PC-9 (cell line): ENCODE results near the gene BCAS3. TPM values are rescaled to one million over a fixed set of nuclear protein-coding genes. Genes with fewer than 3 reads are reported as not detected.

Experiments used
- BruUV-seq: library from RNA; stranded (reverse); fragments of 400-500 nt; replicated peaks from 2 replicates; lab custom pipeline; 2021; lab: Mats Ljungman, UMichigan
- CTCF ChIA-PET: fragments of 300-600 bp; sonication (Branson Sonifier 250); formaldehyde crosslinking; loops from one replicate; lab custom pipeline; 2022; ENCODE audit warnings: antibody characterized with exemption; lab: Charles Lee
- POLR2A ChIA-PET: fragments of 300-600 bp; sonication (Branson Sonifier 250); formaldehyde crosslinking; loops from one replicate; lab custom pipeline; 2022; ENCODE audit warnings: antibody characterized with exemption; ENCODE audit not compliant: unreplicated experiment; lab: Charles Lee
- DNase-seq, 2 experiments: peaks; one replicate each; pipeline versions ENCODE4 v3.0.0 to v3.0.0-alpha.2; 2015 to 2022; ENCODE audit warnings: mixed read lengths in 1 of 2
- H2AFZ ChIP-seq: fragments of 200-600 bp; sonication (generic); 2 replicates; pipeline ENCODE4 v1.8.1; 2017; ENCODE audit warnings: antibody characterized with exemption
- H3F3A ChIP-seq: fragments of 200-600 bp; sonication (generic); 2 replicates; pipeline ENCODE4 v1.8.1; 2017; ENCODE audit warnings: antibody characterized with exemption, mild to moderate bottlenecking, low read depth; ENCODE audit not compliant: insufficient read depth
- H3K27ac ChIP-seq: fragments of 200-600 bp; sonication (generic); 2 replicates; pipeline ENCODE4 v1.6.1; 2016; ENCODE audit warnings: mixed run types
- H3K27me3 ChIP-seq: fragments of 200-600 bp; sonication (generic); 2 replicates; pipeline ENCODE4 v1.6.1; 2016; ENCODE audit warnings: low read depth, mixed run types; ENCODE audit not compliant: insufficient read depth
- H3K36me3 ChIP-seq: fragments of 200-600 bp; sonication (generic); 2 replicates; pipeline ENCODE4 v1.6.1; 2016; ENCODE audit warnings: low read depth, mixed run types
- H3K4me1 ChIP-seq: fragments of 200-600 bp; sonication (generic); replicated peaks from 2 replicates; pipeline ENCODE4 v1.6.1; 2016; ENCODE audit warnings: mixed run types; ENCODE audit not compliant: insufficient read depth
- H3K4me2 ChIP-seq: fragments of 200-600 bp; sonication (generic); 2 replicates; pipeline ENCODE4 v1.6.1; 2017; ENCODE audit warnings: mixed run types
- H3K4me3 ChIP-seq: fragments of 200-600 bp; sonication (generic); 2 replicates; pipeline ENCODE4 v1.6.1; 2016; ENCODE audit warnings: mixed run types
- H3K79me2 ChIP-seq: fragments of 200-600 bp; sonication (generic); 2 replicates; pipeline ENCODE4 v1.6.1; 2017; ENCODE audit warnings: low read depth, mixed run types
- H3K9me2 ChIP-seq: fragments of 200-600 bp; sonication (generic); 2 replicates; pipeline ENCODE4 v1.8.1; 2017; ENCODE audit warnings: mild to moderate bottlenecking; ENCODE audit not compliant: insufficient read depth
- H3K9me3 ChIP-seq: fragments of 200-600 bp; sonication (generic); 2 replicates; pipeline ENCODE4 v1.8.1; 2016; ENCODE audit warnings: low read depth; ENCODE audit not compliant: insufficient read depth
- H4K20me1 ChIP-seq: fragments of 200-600 bp; sonication (generic); 2 replicates; pipeline ENCODE4 v1.8.1; 2017; ENCODE audit not compliant: insufficient read depth
- EZH2 ChIP-seq: fragments of 200-600 bp; sonication (generic); IDR thresholded peaks from 2 replicates; pipeline ENCODE4 v1.8.0; 2017; ENCODE audit warnings: antibody characterized with exemption, low read depth
- intact Hi-C: fragments of 100-400 bp; cut with micrococcal nuclease; formaldehyde crosslinking; loops from one replicate; pipeline ENCODE4 v1.10.0; 2022; ENCODE audit not compliant: unreplicated experiment
- total RNA-seq: library from RNA; stranded (reverse); gene quantifications from 2 replicates; pipeline ENCODE4 v1.2.3, GENCODE V29; 2021
- TF ChIP-seq, protein P1 (sequence below): fragments of 200-600 bp; sonication (generic); conservative IDR thresholded peaks from 2 replicates; pipeline ENCODE4 v1.6.1; 2017; ENCODE audit warnings: mixed run types, antibody characterized with exemption, mild to moderate bottlenecking, moderate library complexity

Gene BCAS3
- total RNA-seq, 1 experiment from 2014 or later = 26.0 TPM

DNA sequence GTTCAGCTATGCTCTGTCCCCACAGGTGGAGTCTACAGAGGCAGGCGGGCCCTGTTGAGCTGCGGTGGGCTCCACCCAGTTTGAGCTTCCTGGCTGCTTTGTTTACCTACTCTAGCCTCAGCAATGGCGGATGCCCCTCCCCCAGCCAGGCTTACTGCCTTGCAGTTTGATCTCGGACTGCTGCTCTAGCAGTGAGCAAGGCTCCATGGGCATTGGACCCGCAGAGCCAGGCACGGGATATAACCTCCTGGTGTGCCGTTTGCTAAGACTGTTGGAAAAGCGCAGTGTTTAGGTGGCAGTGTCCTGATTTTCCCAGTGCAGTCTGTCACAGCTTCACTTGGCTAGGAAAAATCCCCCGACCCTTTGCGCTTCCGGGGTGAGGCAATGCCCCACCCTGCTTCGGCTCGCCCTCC lies 89.1 kb downstream of the BCAS3 start:
- Histone ChIP-seq H3K4me3 (no peak overlapping the region), H3K79me2 (no peaks in the 10 kb centered on the region), H3K27me3 (no peaks in the 10 kb centered on the region), H2AFZ (no peak overlapping the region), H3K4me2 (no peak overlapping the region), H3F3A (no peaks in the 10 kb centered on the region), H3K36me3 (no peaks in the 10 kb centered on the region), H3K27ac (no peak overlapping the region), H3K9me2 (no peaks in the 10 kb centered on the region), H4K20me1 (no peaks in the 10 kb centered on the region), H3K9me3 (no peaks in the 10 kb centered on the region; the same call in 1 of the 2 replicates), H3K4me1 (no peaks in the 10 kb centered on the region)
- CTCF ChIA-PET = no interaction called here
- TF ChIP-seq, protein P1, sequence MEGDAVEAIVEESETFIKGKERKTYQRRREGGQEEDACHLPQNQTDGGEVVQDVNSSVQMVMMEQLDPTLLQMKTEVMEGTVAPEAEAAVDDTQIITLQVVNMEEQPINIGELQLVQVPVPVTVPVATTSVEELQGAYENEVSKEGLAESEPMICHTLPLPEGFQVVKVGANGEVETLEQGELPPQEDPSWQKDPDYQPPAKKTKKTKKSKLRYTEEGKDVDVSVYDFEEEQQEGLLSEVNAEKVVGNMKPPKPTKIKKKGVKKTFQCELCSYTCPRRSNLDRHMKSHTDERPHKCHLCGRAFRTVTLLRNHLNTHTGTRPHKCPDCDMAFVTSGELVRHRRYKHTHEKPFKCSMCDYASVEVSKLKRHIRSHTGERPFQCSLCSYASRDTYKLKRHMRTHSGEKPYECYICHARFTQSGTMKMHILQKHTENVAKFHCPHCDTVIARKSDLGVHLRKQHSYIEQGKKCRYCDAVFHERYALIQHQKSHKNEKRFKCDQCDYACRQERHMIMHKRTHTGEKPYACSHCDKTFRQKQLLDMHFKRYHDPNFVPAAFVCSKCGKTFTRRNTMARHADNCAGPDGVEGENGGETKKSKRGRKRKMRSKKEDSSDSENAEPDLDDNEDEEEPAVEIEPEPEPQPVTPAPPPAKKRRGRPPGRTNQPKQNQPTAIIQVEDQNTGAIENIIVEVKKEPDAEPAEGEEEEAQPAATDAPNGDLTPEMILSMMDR = no peak
- no peak for TF ChIP-seq EZH2
- intact Hi-C loops = no loop called here
- POLR2A ChIA-PET = no interaction called here
- BruUV-seq = no TSS peak
- no peak for DNase-seq

DNA sequence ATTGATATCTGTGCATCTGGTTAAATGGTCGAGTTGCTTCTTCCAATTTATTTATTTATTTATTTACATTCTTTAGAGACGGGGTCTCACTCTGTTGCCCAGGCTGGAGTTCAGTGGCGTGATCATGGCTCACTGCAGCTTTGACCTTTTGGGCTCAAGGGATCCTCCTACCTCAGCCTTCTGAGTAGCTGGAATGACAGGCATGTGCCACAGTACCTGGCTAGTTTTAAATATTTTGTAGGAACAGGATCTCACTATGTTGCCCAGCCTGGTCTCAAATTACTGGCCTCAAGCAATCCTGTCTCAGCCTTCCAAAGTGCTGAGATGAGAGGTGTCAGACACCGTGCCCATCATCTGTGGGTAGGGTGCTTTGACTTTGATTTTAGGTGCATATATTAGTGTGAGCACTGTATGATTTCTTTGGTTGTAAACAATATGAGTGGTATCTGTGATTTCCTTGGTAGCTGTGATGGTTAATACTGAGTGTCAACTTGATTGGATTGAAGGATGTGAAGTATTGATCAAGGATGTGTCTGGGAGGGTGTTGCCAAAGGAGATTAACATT lies 90.2 kb downstream of the BCAS3 start:
- CTCF ChIA-PET = no interaction called here

DNA sequence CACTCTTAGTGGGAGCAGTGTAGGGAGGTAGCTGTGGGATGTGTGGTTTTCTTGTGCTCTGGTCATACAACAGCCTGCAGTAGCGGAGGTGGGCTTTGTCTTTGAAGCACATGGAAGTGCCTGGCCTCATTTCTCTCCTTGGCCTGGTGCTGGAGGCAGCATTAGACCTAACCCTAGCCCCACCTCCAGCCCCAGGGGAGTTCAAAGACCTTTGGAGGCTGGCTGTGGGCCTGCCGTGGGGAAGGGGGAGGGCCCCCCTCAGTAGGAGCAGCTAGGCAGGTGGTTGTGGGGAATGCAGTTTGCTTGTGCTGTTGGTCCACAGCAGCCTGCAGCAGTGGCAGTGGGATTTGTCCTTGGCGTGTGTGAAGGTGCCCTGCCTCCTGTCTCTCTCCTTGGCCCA lies 91.7 kb downstream of the BCAS3 start:
- ChIA-PET POLR2A (no interaction called here), CTCF (no interaction called here)
- intact Hi-C loops = no loop called here
- no peaks in the 10 kb centered on the region for H3K9me2 ChIP-seq
- BruUV-seq = no TSS peak
- no peaks in the 10 kb centered on the region for H3K79me2 ChIP-seq
- H3K9me3 ChIP-seq = no peaks in the 10 kb centered on the region
- no peak overlapping the region for H3K4me2 ChIP-seq
- H3F3A ChIP-seq = no peaks in the 10 kb centered on the region
- no peaks in the 10 kb centered on the region for H4K20me1 ChIP-seq
- no peak overlapping the region for H2AFZ ChIP-seq
- H3K36me3 ChIP-seq = no peaks in the 10 kb centered on the region
- H3K4me3 ChIP-seq = no peak overlapping the region
- no peak overlapping the region for H3K27ac ChIP-seq
- no peaks in the 10 kb centered on the region for H3K4me1 ChIP-seq
- no peak for DNase-seq
- TF ChIP-seq, protein P1 = no peak
- no peaks in the 10 kb centered on the region for H3K27me3 ChIP-seq

More for the DNA sequence above, 90.2 kb downstream of the BCAS3 start:
- POLR2A ChIA-PET = no interaction called here
- no peak overlapping the region for H3K4me3 ChIP-seq
- H3K27me3 ChIP-seq = no peaks in the 10 kb centered on the region
- TF ChIP-seq, protein P1 = no peak
- TF ChIP-seq EZH2 = no peak
- BruUV-seq = no TSS peak
- H2AFZ ChIP-seq = no peak overlapping the region
- H3K4me2 ChIP-seq = no peak overlapping the region
- H3K9me2 ChIP-seq = no peaks in the 10 kb centered on the region
- no peaks in the 10 kb centered on the region for H4K20me1 ChIP-seq
- DNase-seq = no peak
- H3F3A ChIP-seq = no peaks in the 10 kb centered on the region
- H3K9me3 ChIP-seq = no peaks in the 10 kb centered on the region
- no peaks in the 10 kb centered on the region for H3K4me1 ChIP-seq
- intact Hi-C loops = no loop called here
- H3K79me2 ChIP-seq = no peaks in the 10 kb centered on the region
- H3K36me3 ChIP-seq = no peaks in the 10 kb centered on the region
- H3K27ac ChIP-seq = no peak overlapping the region
